Fibroblast of skin of left quadriceps (primary cell): ENCODE results near the gene ATP11B.

Experiments used
- DNase-seq, 2 experiments: peaks; one replicate each; pipeline ENCODE4 v3.0.0-alpha.2; 2013; ENCODE audit warnings: low read depth in 2 of 2

The ATP11B gene

GRCh38 chr3:182949688-182950087 lies 156.4 kb downstream of the ATP11B start:
- DNase-seq, result no peak

- DNase-seq, result no peak
Observed at GRCh38 chr3:182954553-182955235, 161.4 kb downstream of the ATP11B start.

GRCh38 chr3:182957226-182957625 lies 163.9 kb downstream of the ATP11B start:
- no peak for DNase-seq

- no peak for DNase-seq
Observed at GRCh38 chr3:182957676-182958266, 164.5 kb downstream of the ATP11B start.

- no peak for DNase-seq
Observed at GRCh38 chr3:182959474-182960350, 166.4 kb downstream of the ATP11B start.

GRCh38 chr3:182962166-182962565 lies 168.9 kb downstream of the ATP11B start:
- DNase-seq, result no peak

GRCh38 chr3:182964179-182964578 lies 170.9 kb downstream of the ATP11B start:
- no peak for DNase-seq

- no peak for DNase-seq
Observed at GRCh38 chr3:182965861-182966366, 172.6 kb downstream of the ATP11B start.

GRCh38 chr3:182967218-182968204 lies 174.2 kb downstream of the ATP11B start:
- no peak for DNase-seq

- peak; percentile 18 to 30 for DNase-seq
Observed at GRCh38 chr3:182969277-182969676, 176.0 kb downstream of the ATP11B start.

GRCh38 chr3:182969853-182970252 lies 176.5 kb downstream of the ATP11B start:
- no peak for DNase-seq

GRCh38 chr3:182970811-182971418 lies 177.6 kb downstream of the ATP11B start:
- no peak for DNase-seq
